ENCODE results near the gene AAGAB.

AAGAB gene

DNA sequence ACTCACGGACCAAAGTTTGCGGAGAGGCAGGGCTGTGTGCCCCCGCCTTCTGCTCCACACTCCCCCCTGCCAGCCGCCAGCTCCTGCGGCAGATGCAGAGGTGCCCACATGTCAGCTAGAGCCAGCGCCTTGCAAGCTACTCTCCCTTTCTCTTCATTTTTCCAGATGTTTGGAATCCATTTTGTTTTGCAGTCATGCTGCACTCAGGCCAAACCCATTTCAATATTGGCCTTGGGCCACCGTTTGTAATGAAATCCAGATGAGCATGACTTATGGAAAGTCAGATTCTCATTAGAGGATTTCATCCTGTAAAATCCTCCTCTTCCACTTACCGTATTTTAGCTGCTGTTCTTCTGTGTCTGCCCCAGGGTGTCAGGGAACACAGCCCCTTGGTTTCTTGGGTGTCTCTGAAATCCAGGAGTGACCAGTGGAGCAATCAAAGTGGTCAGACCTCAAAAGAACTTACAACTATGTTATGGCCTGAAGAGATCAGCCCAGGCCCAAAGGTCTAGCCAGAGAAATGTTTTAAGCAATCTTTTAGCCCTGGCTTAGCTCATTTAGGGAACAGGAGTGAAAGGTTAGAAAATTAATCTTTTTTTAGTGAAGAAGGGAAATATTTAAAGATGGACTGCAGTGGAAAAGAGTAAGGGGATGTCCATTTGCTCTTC, 65.8 kb downstream of the AAGAB start:
- DNase-seq (ENCODE audit: low read depth in 2 of 2) = no peak

DNA sequence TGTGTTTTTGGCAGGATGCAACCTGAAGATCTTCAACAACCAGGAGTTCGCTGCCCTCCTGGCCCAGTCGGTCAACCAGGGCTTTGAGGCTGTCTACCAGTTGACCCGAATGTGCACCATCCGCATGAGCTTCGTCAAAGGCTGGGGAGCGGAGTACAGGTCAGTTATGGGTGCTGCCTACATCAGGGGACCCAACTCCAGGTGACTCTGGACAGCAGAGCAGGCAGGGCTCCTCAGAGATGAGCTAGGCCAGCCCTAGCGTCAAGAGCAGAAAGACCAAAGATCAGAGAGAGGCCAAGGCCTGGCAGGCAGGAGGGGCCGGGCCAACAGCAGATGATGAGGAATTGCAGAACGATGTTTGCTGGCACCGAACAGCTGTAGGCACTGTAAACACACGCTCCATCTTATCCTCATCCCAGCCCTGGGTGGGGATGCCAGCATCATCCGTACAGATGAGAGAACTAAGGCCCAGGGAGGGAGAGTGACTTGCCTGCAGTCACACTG, 67.1 kb downstream of the AAGAB start:
- DNase-seq (ENCODE audit: low read depth in 2 of 2) = no peak

DNA sequence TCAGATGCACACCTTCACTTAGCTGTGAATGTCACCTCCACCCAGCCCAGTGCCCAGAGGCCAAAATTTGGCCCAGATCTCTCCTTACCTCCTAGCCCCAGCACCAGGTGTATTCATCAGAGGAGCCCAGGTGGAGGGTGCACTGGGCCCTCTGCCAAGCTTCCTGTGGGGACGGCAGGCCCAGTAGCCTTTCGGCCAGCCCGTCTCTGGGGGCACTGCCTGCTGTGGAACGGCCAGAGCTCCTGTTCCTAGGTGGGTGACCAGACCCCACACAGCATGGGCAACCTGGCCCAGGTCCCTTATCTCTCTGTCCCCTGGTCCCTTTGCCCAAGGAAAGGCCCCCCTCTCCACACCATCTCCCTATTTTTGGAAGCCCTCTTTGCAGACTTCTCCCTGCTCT, 67.8 kb downstream of the AAGAB start:
- no peak for DNase-seq (ENCODE audit: low read depth in 2 of 2)

DNA sequence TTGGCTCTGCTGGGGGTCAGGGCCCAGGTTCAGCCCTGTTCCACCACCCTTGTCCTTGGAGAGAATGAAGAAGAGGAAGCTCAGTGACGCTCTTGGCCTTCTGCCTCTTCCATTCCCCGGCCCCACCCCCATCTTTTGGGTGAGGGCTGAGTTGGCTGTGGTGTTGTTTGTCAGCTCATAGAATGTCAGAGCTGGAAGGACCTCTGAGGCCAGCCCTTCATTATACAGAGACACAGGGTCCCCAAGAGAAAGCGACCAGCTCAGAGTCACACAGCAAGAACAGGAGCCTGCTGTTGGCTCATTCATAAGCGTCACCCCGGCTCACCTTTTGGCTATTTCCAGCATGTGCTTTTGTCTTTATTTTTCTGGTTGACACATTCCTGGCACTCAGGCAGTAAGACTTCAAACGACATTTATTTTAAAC, 68.2 kb downstream of the AAGAB start:
- no peak for DNase-seq (ENCODE audit: low read depth in 2 of 2)

DNA sequence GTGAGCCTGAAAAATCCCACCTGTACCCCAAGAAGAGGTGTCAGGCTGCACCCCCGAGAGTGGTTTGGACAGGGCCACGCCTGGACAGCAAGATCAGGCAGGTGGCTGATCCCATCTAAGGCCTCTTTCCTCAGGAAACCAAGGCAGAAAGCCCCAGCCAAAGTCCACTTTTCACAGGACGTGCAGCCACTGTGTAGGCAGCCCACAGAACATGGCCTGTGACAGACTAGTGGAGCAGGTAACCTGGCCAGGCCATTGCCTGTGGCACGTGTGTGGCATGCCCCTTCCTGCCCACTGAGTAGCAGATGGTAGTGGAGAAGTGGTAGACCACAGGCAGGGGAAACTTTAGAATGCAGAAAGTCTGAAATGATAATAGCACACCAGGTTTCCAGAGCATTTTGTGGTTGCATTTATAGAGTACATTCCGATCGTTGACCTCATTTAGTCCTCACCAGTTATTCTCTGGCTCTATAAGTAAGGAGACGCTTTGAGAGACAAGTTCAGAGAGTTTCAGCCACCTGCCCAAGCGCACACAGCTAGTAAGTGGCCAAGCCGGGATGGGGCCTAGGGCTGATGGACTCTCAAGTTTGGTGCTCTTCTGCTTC, 68.7 kb downstream of the AAGAB start:
- DNase-seq (ENCODE audit: low read depth in 2 of 2) = no peak

DNA sequence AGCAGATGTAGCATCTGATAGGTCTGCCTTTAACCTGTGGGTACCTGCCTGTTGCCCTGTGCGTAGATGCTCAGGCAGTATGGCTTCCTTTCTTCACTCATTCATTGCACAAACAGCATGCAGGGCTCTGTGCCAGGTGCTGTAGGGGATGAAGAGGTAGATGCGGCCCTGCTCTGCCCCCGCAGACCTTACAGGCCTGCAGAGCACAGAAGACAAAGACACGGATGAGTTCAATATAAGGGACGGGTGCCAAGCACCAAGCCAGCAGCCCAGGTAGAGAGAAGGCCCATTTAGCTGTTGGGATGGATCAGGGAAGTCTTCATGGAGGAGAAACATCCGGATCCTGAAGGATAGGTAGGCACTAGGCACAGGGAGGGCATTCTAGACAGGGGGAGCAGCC, 69.4 kb downstream of the AAGAB start:
- DNase-seq (ENCODE audit: low read depth in 2 of 2) = no peak

DNA sequence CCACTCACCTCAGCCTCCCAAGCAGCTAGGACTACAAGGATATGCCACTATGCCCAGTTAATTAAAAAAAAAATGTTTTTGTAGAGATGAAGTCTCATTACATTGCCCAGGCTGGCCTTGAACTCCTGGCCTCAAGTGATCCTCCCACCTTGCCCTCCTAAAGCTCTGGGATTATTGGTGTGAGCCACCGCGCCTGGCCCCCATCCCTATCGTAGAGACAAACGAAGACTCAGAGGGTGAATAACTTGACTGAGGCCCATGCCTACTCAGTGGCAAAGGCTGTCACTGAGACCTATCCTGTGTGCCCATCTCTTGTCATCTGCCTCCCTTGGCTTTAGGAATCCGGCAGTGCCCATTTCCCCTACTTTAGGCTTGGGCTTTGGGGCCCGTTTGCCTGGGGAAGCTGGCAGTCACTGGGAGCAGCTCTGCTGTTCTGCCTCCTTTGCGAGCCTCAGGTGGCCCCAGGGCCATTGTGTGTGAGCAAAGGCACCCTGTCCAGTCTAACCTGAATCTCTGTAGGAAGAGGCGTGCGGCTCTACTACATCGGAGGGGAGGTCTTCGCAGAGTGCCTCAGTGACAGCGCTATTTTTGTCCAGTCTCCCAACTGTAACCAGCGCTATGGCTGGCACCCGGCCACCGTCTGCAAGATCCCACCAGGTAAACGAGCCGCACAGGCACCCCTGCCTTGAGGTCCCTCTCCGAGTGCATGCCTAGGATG, 70.1 kb downstream of the AAGAB start:
- DNase-seq (ENCODE audit: low read depth in 2 of 2) = no peak

DNA sequence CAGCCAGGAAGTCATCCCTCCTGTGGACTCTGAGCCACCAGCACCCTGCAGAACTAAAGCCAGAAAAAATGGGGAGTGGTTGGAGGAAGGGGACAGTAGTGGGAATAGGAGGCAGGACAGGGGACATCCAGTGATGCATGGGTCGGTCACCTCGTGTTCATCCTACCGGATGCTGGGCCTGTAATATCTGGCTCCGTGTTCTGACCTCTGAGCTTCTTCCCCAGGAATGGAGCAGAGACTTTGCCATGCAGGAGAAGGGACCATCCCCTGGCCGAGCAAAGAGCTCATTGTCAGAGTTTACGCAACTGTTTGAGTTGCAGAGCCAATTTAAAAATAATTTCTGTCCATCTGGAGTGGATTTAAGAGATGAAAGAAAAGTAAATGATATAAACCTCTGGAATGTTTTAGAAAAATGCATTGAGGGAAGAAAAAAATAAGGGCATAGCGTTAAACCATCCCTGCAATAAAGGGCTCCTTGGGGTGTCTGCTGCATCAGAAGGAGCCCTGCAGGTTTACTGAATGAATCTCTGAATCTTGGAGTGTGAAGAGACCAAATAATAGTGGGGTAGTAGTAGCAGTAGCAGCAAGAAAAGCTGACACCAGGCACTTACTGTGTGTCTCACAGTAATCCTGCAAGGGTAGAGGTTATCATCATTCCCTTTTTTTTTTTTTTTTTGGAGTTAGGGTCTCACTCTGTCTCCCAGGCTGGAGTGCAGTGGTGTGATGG, 70.9 kb downstream of the AAGAB start:
- no peak for DNase-seq (ENCODE audit: low read depth in 2 of 2)

DNA sequence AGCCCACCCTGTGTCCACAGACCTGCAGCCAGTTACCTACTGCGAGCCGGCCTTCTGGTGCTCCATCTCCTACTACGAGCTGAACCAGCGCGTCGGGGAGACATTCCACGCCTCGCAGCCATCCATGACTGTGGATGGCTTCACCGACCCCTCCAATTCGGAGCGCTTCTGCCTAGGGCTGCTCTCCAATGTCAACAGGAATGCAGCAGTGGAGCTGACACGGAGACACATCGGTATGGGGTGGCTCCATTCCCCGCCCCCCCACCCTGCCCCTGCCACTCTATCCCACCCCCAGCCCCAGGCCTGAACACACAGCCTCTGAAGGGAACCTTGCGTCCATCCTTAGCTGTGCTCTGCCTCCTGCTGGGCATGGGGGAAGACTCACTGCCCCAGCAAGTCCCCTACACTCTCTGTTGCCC, 73.2 kb downstream of the AAGAB start:
- DNase-seq (ENCODE audit: low read depth in 2 of 2) = no peak

DNA sequence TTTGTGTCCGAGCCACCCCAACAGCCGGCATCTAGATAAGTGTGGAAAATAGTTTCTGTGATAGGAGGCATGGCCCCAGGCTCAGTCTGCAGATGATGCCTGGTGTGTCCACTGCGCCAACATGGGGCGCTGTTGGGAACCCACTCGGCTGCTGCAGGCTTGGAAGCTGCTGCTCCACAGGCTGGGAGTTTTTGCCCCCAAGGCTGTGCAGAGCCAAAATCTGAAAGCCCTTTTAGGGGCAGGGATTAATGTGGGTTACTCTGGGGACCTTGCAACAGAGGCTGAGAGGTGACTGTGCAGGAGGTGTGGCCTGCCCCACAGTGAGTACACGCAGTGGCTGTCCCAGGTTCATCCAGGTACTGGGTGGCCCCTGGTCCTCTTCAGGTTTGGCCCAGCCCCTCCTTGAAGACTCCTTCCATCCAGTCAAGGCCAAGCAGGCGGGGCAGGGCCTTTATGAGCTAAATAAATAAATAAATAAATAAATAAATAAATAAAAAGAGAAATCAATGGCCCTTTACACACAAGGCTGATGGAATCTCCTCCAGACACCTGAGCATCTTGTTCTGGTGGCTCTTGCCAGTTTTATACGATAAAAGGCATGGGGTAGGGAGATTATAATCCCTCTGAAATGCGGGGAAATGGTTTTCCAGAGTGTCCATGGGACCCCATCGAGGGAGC, 73.8 kb downstream of the AAGAB start:
- no peak for DNase-seq (ENCODE audit: low read depth in 2 of 2)

DNA sequence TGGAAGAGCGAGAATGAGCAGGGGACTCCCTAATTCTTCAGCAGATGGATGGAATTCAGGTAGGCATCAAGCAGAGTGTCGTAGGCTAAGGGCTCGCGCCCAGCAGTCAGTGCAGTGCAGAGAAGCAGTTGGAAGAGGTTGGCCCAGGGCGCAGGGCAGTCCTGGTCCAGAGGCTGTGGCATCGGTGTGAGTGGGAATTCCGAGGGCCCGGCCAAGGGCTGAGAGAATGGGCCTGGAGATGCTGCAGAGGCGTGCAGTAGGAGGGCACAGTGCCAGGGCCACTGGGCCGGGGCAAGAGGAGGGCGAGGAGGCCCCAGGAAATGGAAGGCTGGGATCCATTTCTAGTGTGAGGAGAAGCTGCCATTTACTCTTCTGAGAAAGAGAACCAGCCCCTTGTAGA, 74.4 kb downstream of the AAGAB start:
- DNase-seq (ENCODE audit: low read depth in 2 of 2) = no peak

DNA sequence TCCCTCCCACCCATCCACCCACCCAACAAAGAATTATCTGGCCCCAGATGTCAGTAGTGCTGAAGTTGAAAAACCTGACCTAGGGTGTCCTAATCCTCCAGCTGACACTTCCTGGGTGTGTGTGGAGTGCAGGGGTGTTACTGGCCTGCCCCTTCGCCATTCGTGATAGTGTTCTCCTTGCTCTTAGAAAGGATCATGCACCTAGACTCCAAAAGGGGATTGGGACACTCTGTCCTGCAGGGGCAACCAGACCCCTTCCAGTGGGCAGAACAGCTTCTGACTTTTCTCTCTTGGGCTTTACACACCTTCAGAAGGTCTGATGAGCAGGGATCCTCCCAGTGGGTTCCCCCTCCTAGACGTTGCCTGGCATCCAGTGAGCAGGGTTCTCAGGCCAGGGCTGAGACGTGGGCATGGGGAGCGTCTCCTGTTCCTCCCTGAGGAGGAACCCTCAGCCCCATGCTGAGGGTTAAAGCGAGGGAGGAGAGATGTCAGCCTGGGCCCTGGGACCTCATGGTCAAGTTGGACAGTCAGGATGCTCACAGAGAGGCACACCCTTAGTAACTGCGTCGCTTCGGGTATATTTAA, 75.0 kb downstream of the AAGAB start:
- DNase-seq (ENCODE audit: low read depth in 2 of 2) = no peak

DNA sequence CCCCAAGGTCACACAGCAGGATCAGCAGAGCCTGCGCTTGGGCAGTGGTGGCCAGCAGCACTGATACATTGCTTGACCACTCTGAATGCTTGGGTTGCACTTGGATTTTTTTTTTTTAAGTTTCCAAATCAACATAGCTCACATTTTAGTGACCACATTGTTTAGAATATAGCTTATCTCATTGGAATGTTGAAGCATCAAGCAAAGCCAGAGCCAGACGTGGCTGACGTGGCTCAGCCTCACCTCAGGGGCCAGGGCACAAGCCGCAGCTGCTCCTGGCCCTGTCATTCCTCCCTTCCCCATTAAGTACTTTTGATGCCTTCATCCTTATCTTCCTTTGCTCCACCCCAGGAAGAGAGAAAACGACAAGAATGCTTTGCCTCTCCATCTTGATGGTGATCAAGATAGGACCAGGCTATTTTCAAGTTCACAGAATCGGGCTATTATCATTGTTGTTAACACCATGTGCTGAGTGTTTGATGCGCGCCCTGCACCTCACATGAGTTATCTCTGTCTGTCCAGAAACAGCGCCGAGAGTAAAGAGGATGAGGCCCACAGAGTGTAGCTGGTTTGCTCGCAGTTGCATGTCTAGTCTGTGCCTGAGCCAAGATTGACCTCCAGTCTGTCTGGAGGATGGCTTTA, 75.8 kb downstream of the AAGAB start:
- DNase-seq (ENCODE audit: low read depth in 2 of 2) = no peak

DNA sequence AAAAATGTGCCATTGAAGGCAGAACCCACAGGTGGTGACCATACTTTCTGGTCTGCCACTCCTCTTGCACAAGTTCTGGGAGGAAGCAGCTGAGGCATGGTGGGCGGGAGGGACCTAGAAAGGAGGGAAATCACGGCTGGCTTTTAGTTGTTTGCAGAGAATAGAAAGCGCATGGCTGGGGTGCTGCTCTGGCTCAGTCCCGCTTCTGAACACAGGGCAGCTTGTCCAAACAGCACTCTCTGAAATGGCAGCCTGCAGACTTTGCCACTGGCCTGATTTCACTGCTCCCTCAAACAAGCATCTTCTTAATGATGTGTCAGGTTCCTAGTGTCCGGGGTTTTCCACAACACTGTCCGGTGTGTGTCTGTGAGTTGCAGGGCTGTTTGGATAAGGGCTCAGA, 76.7 kb downstream of the AAGAB start:
- no peak for DNase-seq (ENCODE audit: low read depth in 2 of 2)

DNA sequence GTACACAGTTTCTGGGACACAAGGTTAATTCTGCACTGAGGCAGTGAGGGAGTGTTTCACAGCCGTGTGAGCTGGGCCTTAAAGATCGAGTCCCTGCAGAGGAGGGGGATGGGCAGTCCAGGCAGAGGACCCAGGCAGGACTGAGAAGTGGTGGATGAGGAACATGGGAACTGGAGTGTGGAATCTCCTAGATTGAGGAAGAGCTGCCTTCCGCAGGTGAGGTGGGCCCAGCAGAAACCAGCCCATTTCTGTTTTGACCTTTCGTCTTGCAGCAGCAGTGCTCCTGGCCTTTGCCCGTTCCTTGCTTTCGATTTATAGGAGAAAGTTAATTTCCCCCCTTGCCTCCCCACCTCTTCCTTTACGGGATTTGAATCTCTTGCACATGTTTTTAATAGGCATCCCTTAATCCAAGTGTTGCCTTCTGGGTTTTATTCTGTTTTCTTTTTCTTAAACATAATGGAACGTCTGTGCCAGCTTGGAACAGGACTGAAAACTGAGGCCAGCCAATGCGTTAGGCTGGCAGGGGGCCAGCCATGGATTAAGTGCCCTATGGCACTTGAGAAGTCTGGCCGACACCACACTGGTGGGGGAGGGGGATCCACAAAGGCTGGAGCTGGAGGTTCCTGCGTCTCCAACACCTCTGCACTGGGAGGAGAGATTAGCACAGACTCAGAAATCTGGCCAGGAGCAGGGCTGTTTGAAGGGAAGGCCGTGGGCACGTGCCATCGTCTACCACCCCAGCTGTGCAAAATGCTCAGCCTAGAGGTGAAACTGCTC, 78.1 kb downstream of the AAGAB start:
- no peak for DNase-seq (ENCODE audit: low read depth in 2 of 2)

DNA sequence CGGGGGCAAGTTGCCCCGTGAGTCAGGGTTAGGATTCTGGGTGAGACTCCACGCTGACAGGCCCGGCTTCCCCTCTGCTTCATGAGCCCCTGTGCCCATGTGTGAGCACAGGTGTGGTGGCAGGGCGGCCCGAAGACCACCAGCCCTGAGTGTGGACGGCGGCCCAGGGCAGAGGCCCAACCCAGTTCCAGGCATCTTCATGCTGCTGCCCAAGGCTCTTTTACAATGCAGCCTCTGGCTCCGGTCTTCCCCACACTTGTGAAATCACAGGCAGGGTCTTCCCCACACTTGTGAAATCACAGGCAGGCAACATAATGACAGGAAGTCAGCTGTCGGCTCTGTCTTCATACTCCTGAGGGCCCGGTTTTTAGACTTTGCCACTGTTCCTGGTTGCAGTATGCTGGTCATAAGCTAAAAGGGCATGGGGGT, 78.8 kb downstream of the AAGAB start:
- DNase-seq (ENCODE audit: low read depth in 2 of 2) = no peak

DNA sequence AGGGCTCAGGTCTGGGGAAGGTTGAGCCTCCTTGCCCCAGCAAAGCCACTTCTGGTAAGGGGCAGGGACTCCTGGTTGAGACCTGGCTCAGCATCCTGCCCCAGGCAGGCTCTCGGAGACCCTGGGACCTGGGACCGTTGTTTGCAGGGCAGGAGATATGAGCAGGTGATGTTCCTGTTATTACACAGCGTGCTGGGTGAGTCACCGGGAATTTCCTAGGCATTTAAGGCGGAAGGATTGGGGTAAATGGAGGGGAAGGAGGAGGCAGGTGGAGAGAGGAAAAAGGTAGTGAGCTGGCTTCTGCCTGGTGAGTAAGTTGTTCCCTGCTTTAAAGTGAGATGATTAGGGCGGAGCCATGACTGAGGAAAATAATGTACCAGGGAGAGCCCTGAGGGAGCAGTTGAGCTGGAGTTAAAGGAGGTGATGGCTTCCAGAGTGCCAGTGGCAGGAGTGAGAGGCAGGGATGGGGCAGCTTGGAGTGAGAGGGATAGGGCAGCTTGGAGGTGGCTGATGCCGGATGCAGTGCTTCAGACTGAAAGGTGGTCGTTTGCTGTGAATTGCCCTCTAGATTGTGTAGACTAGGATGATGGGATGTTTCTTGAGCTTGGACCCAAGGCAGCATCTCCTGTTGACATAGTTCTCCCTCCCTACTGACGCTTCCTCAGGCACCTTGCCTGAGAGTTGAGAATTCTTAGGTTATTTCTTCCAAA, 79.4 kb downstream of the AAGAB start:
- DNase-seq (ENCODE audit: low read depth in 2 of 2) = no peak

DNA sequence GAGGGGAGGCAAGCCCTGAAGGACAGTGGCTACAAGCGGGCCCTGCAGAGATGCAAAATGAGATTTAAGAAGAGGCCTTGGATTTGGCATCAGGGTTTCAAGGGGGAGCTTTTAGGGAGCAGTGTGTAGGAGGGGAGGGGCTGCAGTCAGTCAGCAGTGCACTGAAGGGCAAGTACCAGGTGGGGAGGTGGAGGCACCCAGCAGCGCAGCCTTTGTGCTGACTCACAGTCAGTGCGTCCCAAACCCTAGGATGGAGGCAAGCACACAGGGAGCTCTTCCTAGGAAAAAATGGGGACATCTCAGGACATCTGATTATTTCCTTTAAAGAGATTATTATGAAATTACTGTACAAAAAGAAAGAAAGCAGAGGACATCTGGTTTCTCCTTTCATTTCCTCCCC, 80.0 kb downstream of the AAGAB start:
- DNase-seq (ENCODE audit: low read depth in 2 of 2) = no peak

DNA sequence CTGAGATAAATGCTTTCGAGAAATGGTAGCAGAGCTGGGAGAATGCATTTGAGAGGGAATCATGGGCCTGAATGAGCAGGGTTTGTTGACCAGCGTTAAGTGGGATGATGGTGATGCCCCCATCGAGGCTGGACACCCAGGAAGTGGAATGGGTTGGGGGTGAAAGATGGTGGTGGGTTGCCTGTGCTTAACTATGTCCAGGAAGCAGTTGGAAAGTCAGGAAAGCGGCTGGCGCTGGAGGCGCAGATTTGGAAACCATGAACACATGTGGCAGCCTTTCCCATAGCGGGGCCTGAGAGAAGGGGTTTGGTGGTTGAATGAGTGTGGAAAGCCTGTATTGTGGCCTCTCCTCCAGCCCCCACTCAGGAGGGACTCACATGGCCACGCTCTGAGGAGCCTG, 80.7 kb downstream of the AAGAB start:
- no peak for DNase-seq (ENCODE audit: low read depth in 2 of 2)

All from activated CD8-positive, alpha-beta memory T cell treated with anti-CD3 and anti-CD28 coated beads for 4 hours (primary cell).